Activated CD4-positive, alpha-beta T cell treated with anti-CD3 and anti-CD28 coated beads for 4 hours (primary cell): ENCODE measurements around the gene SLAIN2.
"Not testable (repeated sequence)": the region's sequence is repeated elsewhere in the genome, so short reads cannot be mapped to it uniquely, and the experiment has no call there.

Experiments used
- DNase-seq, 2 donors: peaks; one replicate each; pipeline ENCODE4 v3.0.0-alpha.2; 2020

Gene SLAIN2

DNA sequence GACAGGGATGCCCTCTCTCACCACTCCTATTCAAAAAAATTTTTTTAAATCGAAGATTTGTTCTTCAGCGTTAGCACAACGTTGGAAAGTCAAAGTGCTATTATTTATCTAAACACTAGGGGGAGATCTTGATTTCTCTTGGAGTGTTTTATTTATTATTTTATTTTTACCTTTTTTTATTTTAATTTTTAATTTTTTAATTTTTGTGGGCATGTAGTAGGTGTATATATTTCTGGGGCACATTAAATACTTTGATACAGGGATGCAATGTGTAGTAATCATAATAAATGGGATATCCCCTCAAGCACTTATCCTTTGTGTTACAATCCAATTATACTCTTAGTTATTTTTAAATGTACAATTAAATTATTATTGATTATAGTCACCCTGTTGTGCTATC lies 104.4 kb downstream of the SLAIN2 start:
- DNase-seq: no peak

GRCh38 chr4:48446642-48447041 lies 105.3 kb downstream of the SLAIN2 start:
- no peak for DNase-seq

DNA sequence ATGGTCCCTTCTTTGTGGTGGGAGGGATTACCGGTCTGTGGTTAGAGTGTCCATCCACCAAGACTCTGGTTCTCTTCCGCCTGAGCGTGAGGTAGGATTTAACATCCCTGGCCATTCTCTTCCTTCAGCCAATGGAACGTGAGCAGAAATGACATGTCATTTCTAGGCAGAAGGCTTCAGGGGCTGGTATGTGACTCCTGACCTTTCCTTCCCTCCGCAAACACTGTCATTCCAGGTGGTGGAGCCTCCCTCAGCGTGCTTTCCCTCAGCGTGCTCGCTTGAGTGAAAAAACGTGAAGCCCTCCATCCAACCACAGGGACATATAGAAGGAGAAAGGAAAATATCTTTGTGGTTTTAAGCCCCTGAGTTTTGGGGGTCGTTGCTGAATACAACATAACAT lies 107.8 kb downstream of the SLAIN2 start:
- DNase-seq: no peak

- DNase-seq: no peak
These were observed 109.4 kb downstream of the SLAIN2 start for GRCh38 chr4:48450740-48451139.

DNA sequence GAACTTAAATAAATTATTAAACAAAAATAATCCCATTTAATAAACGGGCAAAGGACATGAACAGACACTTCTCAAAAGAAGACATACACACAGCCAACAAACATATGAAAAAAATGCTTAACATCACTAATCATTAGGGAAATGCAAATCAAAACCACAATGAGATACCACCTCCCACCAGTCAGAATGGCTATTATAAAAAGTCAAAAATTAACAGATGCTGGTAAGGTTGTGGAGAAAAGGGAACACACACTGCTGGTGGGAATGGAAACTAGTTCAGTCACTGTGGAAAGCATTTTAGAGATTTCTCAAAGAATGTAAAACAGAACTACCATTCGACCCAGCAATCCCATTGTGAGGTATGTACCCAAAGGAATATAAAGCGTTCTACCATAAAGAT lies 110.3 kb downstream of the SLAIN2 start:
- DNase-seq: not testable (repeated sequence)

- DNase-seq: no peak
These were observed 113.3 kb downstream of the SLAIN2 start for GRCh38 chr4:48454591-48454990.

GRCh38 chr4:48461000-48461399 lies 119.7 kb downstream of the SLAIN2 start:
- no peak for DNase-seq

- DNase-seq: no peak
These were observed 121.0 kb downstream of the SLAIN2 start for GRCh38 chr4:48462363-48462762.

DNA sequence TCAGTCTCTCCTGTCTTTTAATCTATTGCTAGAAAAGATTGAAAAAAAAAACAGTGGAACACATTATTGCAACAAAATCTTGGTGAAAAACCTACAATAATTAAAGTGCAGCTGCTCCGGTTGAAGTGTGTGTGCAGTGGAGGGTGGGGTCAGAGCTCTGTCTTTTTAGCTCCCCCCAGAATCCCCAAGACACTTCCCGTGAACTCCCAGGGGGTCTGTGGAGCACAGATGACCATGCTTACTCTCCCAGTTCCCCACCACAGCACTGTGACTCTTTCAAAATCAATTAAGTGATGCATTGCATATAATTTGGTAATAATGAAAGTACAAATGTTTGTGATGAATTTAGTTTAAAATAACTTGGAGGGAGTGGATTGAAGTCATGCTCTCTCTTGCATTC lies 126.1 kb downstream of the SLAIN2 start:
- no peak for DNase-seq

GRCh38 chr4:48467891-48468290 lies 126.6 kb downstream of the SLAIN2 start:
- no peak for DNase-seq

DNA sequence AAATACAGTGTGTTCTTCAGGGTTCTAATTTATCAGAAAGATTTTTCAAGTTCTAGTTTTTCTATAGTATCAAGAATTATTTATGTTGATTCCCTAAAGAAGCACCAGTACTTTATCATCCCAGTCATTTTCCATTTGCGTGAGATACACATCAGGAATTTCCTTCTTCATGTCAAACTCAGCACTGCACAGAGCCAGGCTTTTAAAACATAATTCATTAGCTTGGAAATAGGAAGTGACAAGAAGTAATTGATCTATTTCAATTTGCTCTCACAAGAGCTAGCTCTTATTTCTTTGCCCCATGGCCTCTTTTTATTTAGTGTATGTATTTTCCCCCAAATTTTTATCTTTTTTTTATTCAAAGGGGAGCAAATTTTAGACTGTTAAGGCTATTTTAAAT lies 128.8 kb downstream of the SLAIN2 start:
- no peak for DNase-seq

DNA sequence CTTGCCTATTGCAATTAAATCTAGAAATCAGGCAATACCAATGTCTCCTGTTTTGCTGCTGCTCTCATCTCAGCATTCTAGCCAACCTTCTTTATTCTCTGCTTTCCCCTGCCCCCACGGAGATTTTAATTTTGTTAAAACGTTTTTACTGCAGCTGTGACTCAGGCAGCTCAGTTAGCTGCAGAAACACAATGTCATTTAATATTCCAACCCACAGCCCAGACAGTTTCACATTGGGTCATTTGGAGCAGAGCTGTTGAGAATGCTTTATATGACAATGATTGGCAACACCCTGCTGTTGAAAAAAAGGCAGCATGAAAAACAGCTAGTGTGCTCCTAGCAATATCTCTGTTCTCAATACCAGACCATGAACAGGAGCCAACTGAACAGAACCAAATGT lies 129.2 kb downstream of the SLAIN2 start:
- no peak for DNase-seq

DNA sequence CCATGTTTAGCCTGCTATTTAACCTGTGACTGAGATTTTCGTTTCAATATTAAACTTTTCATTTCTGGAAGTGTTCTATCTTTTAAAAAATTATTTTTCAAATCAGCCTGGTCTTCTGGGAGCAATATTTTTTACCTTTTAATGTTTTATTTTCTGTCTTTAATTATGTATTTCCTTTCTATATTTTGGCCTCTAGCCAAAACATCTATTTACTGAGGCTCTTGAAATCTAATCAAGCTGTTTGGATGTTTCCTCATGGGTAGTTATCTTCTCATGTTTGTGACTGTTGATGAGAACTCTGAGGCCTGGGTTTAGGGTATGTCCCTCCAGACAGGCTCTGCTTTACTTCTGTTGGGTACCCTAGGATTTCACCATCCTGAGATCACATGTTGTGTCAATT lies 131.5 kb downstream of the SLAIN2 start:
- DNase-seq: no peak

DNA sequence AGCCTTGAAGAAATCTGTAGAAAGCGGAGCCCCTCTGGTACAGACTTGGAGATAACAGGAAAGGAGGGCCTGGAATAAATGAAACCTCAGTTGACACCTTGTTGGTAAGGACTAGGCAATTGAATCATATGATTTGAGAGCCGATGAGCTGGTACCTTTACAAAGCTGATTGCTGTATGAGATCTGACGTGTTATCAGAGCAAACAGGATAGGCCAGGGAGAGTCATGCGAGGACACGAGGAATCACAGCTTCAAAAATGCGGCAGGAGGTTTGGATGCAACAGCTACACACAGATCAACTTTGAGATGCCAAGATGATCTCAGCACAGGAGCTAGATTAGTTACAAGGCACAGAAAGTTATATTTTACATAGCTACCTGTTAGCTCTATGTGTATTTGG lies 134.4 kb downstream of the SLAIN2 start:
- DNase-seq: no peak
